Measurements from ENCODE around the gene PIK3IP1. TPM values are rescaled to one million over a fixed set of nuclear protein-coding genes. Genes with fewer than 3 reads are reported as not detected.

Gene PIK3IP1
- total RNA-seq, 1 donor from 2014 or later: 16.4 TPM

DNA sequence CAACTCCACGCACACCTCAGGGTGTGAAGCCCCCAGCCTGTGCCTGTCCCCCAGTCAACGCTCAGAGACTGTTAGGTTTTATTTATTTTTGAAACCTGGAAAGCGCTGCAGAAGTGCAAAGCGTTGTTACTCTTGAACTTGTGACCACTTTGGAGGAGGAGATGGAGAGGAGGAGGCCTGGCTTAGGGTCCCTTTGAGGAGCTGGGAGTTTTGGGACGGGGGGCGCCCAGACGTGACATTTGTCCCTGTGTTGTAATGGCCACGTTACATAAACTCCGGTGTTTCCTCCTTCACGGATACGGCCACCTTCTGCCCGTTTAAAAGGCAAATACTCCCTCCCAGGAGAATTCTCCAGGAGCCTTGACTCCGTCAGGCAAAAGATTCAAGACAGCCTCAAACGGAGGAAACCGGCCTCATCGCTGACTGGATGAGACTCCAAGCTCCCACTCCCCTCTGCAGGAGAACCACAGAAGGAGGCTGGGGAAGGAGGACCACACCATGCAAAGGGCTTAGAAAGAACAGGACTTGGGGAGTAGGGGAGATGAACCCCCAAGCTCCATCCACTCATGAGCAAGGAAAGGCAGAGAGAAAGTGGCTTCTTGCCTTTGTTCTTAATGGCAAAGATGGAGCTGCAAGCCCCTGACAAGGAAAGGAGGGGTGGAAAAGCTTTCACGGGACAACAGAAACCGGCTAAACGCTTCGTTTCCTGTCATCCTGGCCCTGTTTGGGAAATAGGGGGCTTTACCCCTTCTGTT is 630 bp downstream of the PIK3IP1 start:
- TF ChIP-seq, protein P1, sequence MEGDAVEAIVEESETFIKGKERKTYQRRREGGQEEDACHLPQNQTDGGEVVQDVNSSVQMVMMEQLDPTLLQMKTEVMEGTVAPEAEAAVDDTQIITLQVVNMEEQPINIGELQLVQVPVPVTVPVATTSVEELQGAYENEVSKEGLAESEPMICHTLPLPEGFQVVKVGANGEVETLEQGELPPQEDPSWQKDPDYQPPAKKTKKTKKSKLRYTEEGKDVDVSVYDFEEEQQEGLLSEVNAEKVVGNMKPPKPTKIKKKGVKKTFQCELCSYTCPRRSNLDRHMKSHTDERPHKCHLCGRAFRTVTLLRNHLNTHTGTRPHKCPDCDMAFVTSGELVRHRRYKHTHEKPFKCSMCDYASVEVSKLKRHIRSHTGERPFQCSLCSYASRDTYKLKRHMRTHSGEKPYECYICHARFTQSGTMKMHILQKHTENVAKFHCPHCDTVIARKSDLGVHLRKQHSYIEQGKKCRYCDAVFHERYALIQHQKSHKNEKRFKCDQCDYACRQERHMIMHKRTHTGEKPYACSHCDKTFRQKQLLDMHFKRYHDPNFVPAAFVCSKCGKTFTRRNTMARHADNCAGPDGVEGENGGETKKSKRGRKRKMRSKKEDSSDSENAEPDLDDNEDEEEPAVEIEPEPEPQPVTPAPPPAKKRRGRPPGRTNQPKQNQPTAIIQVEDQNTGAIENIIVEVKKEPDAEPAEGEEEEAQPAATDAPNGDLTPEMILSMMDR (IDR thresholded peaks at IDR 0.05): no peak
- DNase-seq (ENCODE audit: low spot score in 2 of 2): no peak
- H3K4me1 ChIP-seq: peaks cover 18 to 38% of the 10 kb centered on the region in 2 donors
- peak overlapping the region; percentile 98 to 99 for H3K27ac ChIP-seq
- H3K9me3 ChIP-seq: no peaks in the 10 kb centered on the region
- H3K27me3 ChIP-seq: no peaks in the 10 kb centered on the region
- intact Hi-C loops (cut with DNase I): loop anchor here (2.0 to 10.0 kb wide), 6 partner anchors 21 to 869 kb away; partner anchors contain the start of gene SELENOM
- H3K36me3 ChIP-seq: peaks cover 22 to 23% of the 10 kb centered on the region in 2 donors
- H3K4me3 ChIP-seq: peak overlapping the region; percentile 84 to 86

DNA sequence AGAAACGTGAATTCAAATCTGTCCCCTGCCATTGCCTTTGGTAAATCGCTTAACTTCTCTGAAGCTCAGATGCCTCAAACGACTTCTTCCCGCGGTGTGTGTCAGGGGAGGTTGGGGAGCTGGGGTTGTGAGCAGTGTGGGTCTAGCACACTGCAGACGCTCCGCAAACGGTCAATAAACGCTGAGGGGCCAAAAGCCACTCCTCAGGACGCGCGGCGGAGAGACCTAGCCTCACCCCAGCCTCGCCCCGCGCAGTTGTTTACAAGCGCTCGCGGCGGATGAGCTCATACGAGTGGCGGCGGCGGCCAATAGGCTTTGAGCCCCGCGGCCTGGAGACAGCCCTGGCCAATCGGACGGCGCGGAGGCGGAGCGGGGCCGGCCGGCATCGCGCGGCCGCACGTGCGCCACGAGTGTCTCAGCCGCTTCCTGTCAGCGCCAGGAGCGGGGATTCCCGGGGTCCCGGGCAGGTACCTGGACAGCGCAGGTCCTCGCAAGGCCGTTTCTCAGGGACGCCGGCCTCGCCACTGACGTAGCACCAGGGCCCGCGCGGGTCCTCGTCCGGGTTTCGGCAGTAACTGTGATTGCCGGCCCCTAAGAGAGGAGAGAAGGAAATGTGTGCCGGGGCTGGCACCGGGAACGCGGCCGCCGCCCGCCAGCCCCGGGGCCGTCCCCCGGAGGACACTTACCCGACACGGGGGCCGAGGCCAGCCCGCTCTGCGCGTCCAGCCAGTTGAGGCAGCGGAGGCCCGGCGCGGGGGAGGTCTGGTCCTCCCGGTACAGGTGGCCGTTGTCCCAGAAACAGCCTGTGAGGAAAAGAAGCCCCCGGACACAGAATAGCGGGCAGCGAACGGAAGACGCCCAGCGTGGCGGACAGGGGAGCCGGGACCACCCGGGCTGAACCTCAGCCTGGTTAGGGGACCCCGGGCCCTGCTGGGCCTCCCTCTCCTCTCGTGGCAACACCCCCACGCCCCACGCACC is 1.5 kb downstream of the PIK3IP1 start:
- Histone ChIP-seq H3K4me1 (peaks cover 12 to 34% of the 10 kb centered on the region in 2 donors), H3K4me3 (peak overlapping the region; percentile 84 to 86), H3K27me3 (no peaks in the 10 kb centered on the region), H3K36me3 (peaks cover 31% of the 10 kb centered on the region in 2 donors), H3K27ac (peak overlapping the region; percentile 98 to 99), H3K9me3 (no peaks in the 10 kb centered on the region)
- intact Hi-C loops (cut with DNase I): loop anchor here (2.0 to 10.0 kb wide), 6 partner anchors 22 to 868 kb away; partner anchors contain the start of gene SELENOM
- DNase-seq (ENCODE audit: low spot score in 2 of 2): peak; percentile 89 to 98
- TF ChIP-seq, protein P1 (IDR thresholded peaks at IDR 0.05): no peak

DNA sequence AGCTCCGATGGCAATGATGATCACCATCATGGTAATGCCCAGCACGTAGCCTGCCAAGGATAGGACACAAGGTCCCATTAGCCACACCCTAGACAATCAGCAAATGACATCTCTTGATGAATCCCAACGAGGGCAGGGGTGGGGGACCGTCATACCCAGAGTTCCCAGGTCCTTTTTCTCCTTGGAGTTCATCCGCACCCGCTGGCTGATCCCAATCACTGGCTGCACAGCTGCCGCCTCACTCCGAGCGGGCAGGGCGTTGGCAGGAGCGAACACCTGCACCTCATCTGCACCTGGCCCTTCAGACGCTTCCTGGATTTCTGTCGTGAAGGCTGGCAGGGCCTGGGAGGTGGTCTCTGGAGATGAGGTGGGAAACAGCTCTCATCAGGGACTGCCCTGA is 2.9 kb downstream of the PIK3IP1 start:
- Histone ChIP-seq H3K27me3 (no peaks in the 10 kb centered on the region), H3K4me1 (peaks cover 7 to 35% of the 10 kb centered on the region in 2 donors), H3K36me3 (peaks cover 41 to 46% of the 10 kb centered on the region in 2 donors), H3K4me3 (peak overlapping the region; percentile 84 to 86), H3K9me3 (no peaks in the 10 kb centered on the region), H3K27ac (peak overlapping the region; percentile 98 to 99)
- TF ChIP-seq, protein P1 (IDR thresholded peaks at IDR 0.05): no peak
- intact Hi-C loops (cut with DNase I): loop anchor here (2.0 to 10.0 kb wide), 2 partner anchors 109 to 985 kb away; partner anchors contain the start of gene DRG1
- DNase-seq (ENCODE audit: low spot score in 2 of 2): no peak

DNA sequence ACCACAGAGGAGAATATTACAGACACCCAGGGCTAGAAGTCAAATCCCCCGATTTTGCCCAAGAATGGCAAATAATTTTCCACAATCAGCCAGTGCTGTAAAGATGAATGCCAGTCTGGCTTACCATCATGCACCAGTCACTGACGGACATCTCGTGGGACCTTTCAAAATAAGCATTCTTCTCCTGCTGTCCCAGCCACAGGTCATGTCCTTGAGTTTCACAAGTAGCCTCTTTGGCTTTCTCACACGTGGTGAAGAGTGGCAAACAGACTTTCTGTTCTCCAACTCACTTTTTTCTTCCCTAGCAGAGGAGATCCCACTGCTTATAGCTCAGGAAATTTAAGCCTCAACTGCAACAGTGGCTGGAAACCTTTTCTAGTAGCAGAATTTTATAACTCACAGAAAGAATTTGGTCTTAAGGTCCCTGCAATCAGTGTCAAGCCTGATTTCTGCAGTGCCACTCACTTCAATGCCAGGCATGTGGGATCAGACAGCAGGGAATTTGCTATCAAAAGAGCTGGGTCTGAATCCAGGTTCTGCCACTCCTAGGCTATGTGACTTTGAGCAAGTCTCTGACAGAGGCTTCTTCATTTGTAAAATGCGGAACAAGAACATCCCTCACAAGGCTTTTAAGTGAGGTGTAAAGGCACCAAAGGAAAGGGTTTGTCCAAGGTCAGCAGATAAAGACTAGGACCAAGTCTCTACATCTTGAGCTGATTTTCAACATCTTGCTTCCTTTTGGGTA is 3.6 kb downstream of the PIK3IP1 start:
- Histone ChIP-seq H3K36me3 (peaks cover 44 to 52% of the 10 kb centered on the region in 2 donors), H3K27me3 (no peaks in the 10 kb centered on the region), H3K4me3 (peak overlapping the region in 1 of 2 donors; percentile 16), H3K4me1 (peaks cover 7 to 31% of the 10 kb centered on the region in 2 donors), H3K9me3 (no peaks in the 10 kb centered on the region), H3K27ac (peak overlapping the region; percentile 98 to 99)
- intact Hi-C loops (cut with DNase I): loop anchor here (2.0 to 10.0 kb wide), 2 partner anchors 110 to 984 kb away; partner anchors contain the start of gene DRG1
- no peak for DNase-seq (ENCODE audit: low spot score in 2 of 2)
- TF ChIP-seq, protein P1 (IDR thresholded peaks at IDR 0.05): no peak
